ENCODE results near the gene DXO.

DXO gene

GRCh38 chr6:31922942-31923341 is 49.0 kb downstream of the DXO start:
- DNase-seq = no peak

GRCh38 chr6:31920811-31921210 is 51.1 kb downstream of the DXO start:
- DNase-seq = no peak

All from GF-D8 (cell line).